AG04449 (cell line): ENCODE results near the gene LSM3.

Experiments used
- CTCF ChIA-PET: fragments of 350-600 bp; formaldehyde crosslinking; extraction: SDS; loops from one replicate; lab custom pipeline; 2021; ENCODE audit warnings: antibody characterized with exemption; lab: Yijun Ruan, JAX
- POLR2A ChIA-PET: fragments of 400-600, 350-600 bp; formaldehyde crosslinking; extraction: SDS; loops from one replicate; lab custom pipeline; 2020; ENCODE audit warnings: antibody characterized with exemption, inconsistent platforms; lab: Yijun Ruan, JAX
- DNase-seq: peaks from one replicate; pipeline ENCODE4 v3.0.0-alpha.2; 2010; ENCODE audit warnings: low read depth, low spot score
- H3K4me3 ChIP-seq: 2 replicates; pipeline ENCODE4 v1.5.1; 2011; ENCODE audit warnings: low read depth, mild to moderate bottlenecking, control low read depth, low read length
- CTCF ChIP-seq: IDR thresholded peaks from one replicate; pipeline ENCODE4 v1.5.1; 2011; ENCODE audit warnings: mild to moderate bottlenecking, moderate library complexity, low read length, control low read depth, inconsistent platforms; ENCODE audit not compliant: insufficient read depth; ENCODE audit errors: missing control alignments

Gene LSM3

DNA sequence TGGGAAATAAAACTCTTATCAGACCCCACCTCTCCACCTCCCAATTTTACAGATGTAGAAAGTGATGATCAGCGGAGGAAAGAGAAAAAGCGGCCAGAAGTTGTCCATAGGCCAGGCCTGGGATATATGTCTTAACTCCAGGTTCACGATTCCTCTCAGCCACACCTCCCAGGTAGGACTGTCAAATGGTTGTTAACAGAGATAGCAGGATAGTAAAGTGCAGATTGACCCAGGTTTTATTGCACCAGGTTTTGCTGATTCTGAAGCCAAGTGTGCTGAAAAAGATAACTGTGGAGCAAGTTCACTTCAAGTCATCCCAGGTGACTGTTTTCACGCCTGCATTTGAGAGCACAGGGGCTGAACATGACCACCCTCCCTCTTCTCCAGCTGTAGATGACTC is 36.1 kb downstream of the LSM3 start:
- POLR2A ChIA-PET = no interaction called here
- no peak overlapping the region for H3K4me3 ChIP-seq
- DNase-seq = no peak
- CTCF ChIA-PET = interaction anchor here (5.6 to 10.0 kb wide), 3 partner anchors 9 to 46 kb away, joined by 29 to 75 read pairs (median 40); no protein-coding TSS in a partner anchor
- no peak for TF ChIP-seq CTCF

DNA sequence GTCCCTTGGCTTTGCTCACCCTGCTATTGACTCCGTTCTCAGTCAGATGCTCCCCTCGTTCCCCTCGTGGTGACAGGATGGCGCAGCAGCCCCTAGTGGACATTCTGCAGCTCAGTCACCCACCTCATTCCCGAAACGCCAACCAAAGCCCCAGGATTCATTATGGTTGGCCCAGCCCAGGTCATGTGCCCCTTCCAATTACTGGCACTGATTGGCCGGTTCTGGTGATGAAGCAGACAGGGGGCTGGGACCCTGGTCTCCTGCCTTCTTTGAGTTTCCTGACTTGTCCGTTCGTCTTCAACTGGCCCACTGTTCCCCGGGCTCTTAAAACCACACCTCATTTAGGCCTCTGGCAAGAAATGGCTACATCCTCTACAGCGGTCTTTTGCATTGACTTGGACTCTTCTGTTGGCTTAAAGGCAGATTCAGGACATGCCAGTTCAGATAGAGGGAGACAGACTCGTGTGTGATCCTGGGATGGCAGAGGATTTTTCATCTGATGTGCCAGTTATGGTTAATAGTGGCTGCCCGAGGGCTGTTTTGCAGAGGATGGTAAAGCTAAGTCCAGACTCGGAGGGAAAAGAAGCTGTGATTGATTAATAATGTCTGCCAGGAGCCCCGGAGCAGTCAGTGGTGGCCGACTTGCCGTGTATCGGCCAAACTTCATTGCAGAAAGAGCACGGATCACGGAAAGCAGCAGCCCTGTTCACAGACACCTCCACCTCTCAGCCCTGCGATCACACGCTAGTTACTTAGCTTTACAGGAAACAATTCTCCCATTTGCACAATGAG is 37.8 kb downstream of the LSM3 start:
- no peak for DNase-seq
- POLR2A ChIA-PET = no interaction called here
- CTCF ChIA-PET = interaction anchor here (0.7 to 10.0 kb wide), 5 partner anchors 9 to 44 kb away, joined by 3 to 75 read pairs (median 4); no protein-coding TSS in a partner anchor
- TF ChIP-seq CTCF = no peak
- H3K4me3 ChIP-seq = no peak overlapping the region

DNA sequence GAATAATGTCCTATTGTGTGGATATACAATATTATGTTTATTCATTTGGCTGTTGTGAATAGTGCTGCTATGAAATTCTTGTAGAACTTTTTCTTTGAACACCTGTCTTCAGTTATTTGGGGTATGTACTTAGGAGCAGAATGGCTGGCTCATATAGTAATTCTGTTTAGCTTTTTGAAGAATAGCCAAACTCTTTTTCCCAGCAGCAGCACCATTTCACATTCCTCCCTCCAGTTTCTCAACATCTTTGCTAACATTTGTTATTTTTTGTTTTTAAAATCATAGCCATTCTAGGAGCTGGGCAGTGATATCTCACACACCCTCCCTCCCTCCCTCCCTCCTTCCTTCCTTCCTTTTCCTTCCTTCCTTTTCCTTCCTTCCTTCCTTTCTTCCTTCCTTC is 39.7 kb downstream of the LSM3 start:
- TF ChIP-seq CTCF = no peak
- no peak overlapping the region for H3K4me3 ChIP-seq
- ChIA-PET CTCF (interaction anchor here (1.5 to 10.0 kb wide), 2 partner anchors 11 to 14 kb away, joined by 6 to 75 read pairs; no protein-coding TSS in a partner anchor), POLR2A (no interaction called here)
- DNase-seq = no peak

- no peak overlapping the region for H3K4me3 ChIP-seq
- ChIA-PET CTCF (interaction anchor here (10.0 kb wide), 1 partner anchor 17 kb away, joined by 75 read pairs; no protein-coding TSS in a partner anchor), POLR2A (no interaction called here)
- TF ChIP-seq CTCF = no peak
- DNase-seq = no peak
These were observed 42.3 kb downstream of the LSM3 start for GRCh38 chr3:14220933-14221332.

DNA sequence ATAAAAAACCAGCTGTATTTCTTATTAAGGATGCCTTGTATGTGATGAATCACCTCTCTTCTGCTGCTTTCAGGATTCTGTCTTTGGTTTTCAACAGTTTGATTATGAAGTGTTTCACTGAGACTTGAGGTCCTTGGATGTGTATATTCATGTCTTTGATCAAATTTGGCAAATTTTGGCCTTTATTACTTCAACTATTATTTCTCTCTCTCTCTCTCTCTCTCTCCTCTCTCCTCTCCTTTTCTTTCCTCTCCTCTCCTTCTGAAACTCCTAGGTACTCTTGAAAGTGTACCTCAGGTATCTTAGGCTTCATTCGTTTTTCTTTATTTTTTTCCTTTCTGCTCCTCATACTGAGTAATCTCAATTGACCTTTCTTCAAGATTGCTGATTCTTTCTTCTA is 43.3 kb downstream of the LSM3 start:
- no peak for DNase-seq
- POLR2A ChIA-PET = interaction anchor here (1.8 kb wide), 1 partner anchor 11 kb away, joined by 7 read pairs; no protein-coding TSS in a partner anchor
- no peak for TF ChIP-seq CTCF
- no peak overlapping the region for H3K4me3 ChIP-seq
- CTCF ChIA-PET = interaction anchor here (0.7 to 4.8 kb wide), 5 partner anchors 9 to 181 kb away, joined by 3 to 29 read pairs (median 13); no protein-coding TSS in a partner anchor

GRCh38 chr3:14222457-14222856 is 43.8 kb downstream of the LSM3 start:
- H3K4me3 ChIP-seq = no peak overlapping the region
- no peak for DNase-seq
- POLR2A ChIA-PET = interaction anchor here (1.8 kb wide), 1 partner anchor 11 kb away, joined by 7 read pairs; no protein-coding TSS in a partner anchor
- no peak for TF ChIP-seq CTCF
- CTCF ChIA-PET = interaction anchor here (0.6 to 4.8 kb wide), 6 partner anchors 9 to 1560 kb away, joined by 3 to 29 read pairs (median 8); no protein-coding TSS in a partner anchor
